CD4-positive, alpha-beta T cell treated with Interleukin-4 for 4 hours (primary cell): ENCODE results near the gene PPP2R2B.
A peak's percentile ranks its signal among the peaks of the same experiment; 100 is the strongest.

ENCODE experiments used
- DNase-seq: peaks from one replicate; pipeline ENCODE4 v3.0.0-alpha.2; 2020

PPP2R2B gene

GRCh38 chr5:146778795-146779194 lies 99.8 kb downstream of the PPP2R2B start:
- no peak for DNase-seq

GRCh38 chr5:146778261-146778660 lies 100.3 kb downstream of the PPP2R2B start:
- no peak for DNase-seq

- DNase-seq = no peak
Measured at GRCh38 chr5:146772881-146773466, 105.6 kb downstream of the PPP2R2B start.

- DNase-seq = no peak
Measured at GRCh38 chr5:146770980-146771379, 107.6 kb downstream of the PPP2R2B start.

GRCh38 chr5:146770546-146770945 lies 108.0 kb downstream of the PPP2R2B start:
- no peak for DNase-seq

- no peak for DNase-seq
Measured at GRCh38 chr5:146767534-146767933, 111.0 kb downstream of the PPP2R2B start.

- no peak for DNase-seq
Measured at GRCh38 chr5:146766013-146766412, 112.5 kb downstream of the PPP2R2B start.

- DNase-seq = peak; percentile 54
Measured at GRCh38 chr5:146765089-146765832, 113.3 kb downstream of the PPP2R2B start.

GRCh38 chr5:146762830-146763229 lies 115.7 kb downstream of the PPP2R2B start:
- DNase-seq = no peak

- no peak for DNase-seq
Measured at GRCh38 chr5:146761811-146762210, 116.7 kb downstream of the PPP2R2B start.

- DNase-seq = no peak
Measured at GRCh38 chr5:146758938-146759337, 119.6 kb downstream of the PPP2R2B start.

- DNase-seq = no peak
Measured at GRCh38 chr5:146758076-146758475, 120.5 kb downstream of the PPP2R2B start.

GRCh38 chr5:146756546-146756945 lies 122.0 kb downstream of the PPP2R2B start:
- DNase-seq = no peak

GRCh38 chr5:146755793-146756192 lies 122.8 kb downstream of the PPP2R2B start:
- no peak for DNase-seq

- DNase-seq = no peak
Measured at GRCh38 chr5:146754621-146755020, 123.9 kb downstream of the PPP2R2B start.

- peak; percentile 17 for DNase-seq
Measured at GRCh38 chr5:146753641-146754040, 124.9 kb downstream of the PPP2R2B start.

- DNase-seq = peak; percentile 76
Measured at GRCh38 chr5:146751781-146752401, 126.7 kb downstream of the PPP2R2B start.

- no peak for DNase-seq
Measured at GRCh38 chr5:146751054-146751453, 127.5 kb downstream of the PPP2R2B start.

- DNase-seq = no peak
Measured at GRCh38 chr5:146748533-146748932, 130.0 kb downstream of the PPP2R2B start.

GRCh38 chr5:146745931-146746577 lies 132.5 kb downstream of the PPP2R2B start:
- no peak for DNase-seq

GRCh38 chr5:146744068-146744745 lies 134.3 kb downstream of the PPP2R2B start:
- no peak for DNase-seq

GRCh38 chr5:146734936-146735577 lies 143.5 kb downstream of the PPP2R2B start:
- no peak for DNase-seq

- no peak for DNase-seq
Measured at GRCh38 chr5:146732962-146733361, 145.6 kb downstream of the PPP2R2B start.
